Endodermal cell (in vitro differentiated cells): Measurements from ENCODE around the gene UCMA. TPM values are rescaled to one million over a fixed set of nuclear protein-coding genes. Genes with fewer than 3 reads are reported as not detected.

Experiments used
- DNase-seq: peaks from one replicate; pipeline ENCODE4 v3.0.0-alpha.2; 2017
- H3K27ac ChIP-seq: 2 replicates; pipeline ENCODE4 v1.5.1; 2013; ENCODE audit warnings: mild to moderate bottlenecking, low read depth, low read length, moderate library complexity
- H3K27me3 ChIP-seq: 2 replicates; pipeline ENCODE4 v1.6.1; 2013; ENCODE audit warnings: mild to moderate bottlenecking, low read length, moderate library complexity; ENCODE audit not compliant: insufficient read depth, control insufficient read depth, poor library complexity, severe bottlenecking
- H3K36me3 ChIP-seq: 2 replicates; pipeline ENCODE4 v1.7.0; 2013; ENCODE audit warnings: mild to moderate bottlenecking, low read length, moderate library complexity; ENCODE audit not compliant: control insufficient read depth, insufficient read depth
- H3K4me1 ChIP-seq: one replicate; pipeline ENCODE4 v1.7.0; 2013; ENCODE audit warnings: low read length; ENCODE audit not compliant: control insufficient read depth, insufficient read depth
- H3K4me3 ChIP-seq: 2 replicates; pipeline ENCODE4 v1.5.1; 2013; ENCODE audit warnings: mild to moderate bottlenecking, low read length, moderate library complexity
- H3K9ac ChIP-seq: 2 replicates; pipeline ENCODE4 v1.6.1; 2013; ENCODE audit warnings: mild to moderate bottlenecking, low read length, moderate library complexity; ENCODE audit not compliant: poor library complexity, severe bottlenecking; ENCODE audit errors: extremely low read depth
- H3K9me3 ChIP-seq: 2 replicates; pipeline ENCODE4 v1.6.1; 2013; ENCODE audit warnings: mild to moderate bottlenecking, low read length, moderate library complexity; ENCODE audit not compliant: control insufficient read depth
- H3K27ac Mint-ChIP-seq: 2 replicates; pipeline ENCODE4 v1.8.0; 2020; ENCODE audit warnings: mixed read lengths
- H3K27me3 Mint-ChIP-seq: 2 replicates; pipeline ENCODE4 v1.8.0; 2021; ENCODE audit warnings: mild to moderate bottlenecking, mixed read lengths; ENCODE audit not compliant: insufficient read depth
- H3K36me3 Mint-ChIP-seq: 2 replicates; pipeline ENCODE4 v1.8.0; 2020; ENCODE audit warnings: low read depth, mixed read lengths
- H3K4me1 Mint-ChIP-seq: 2 replicates; pipeline ENCODE4 v1.8.0; 2020; ENCODE audit warnings: mixed read lengths
- H3K4me3 Mint-ChIP-seq: 2 replicates; pipeline ENCODE4 v1.8.0; 2020; ENCODE audit warnings: mild to moderate bottlenecking, moderate library complexity, mixed read lengths
- H3K9me3 Mint-ChIP-seq: 2 replicates; pipeline ENCODE4 v1.8.0; 2020; ENCODE audit warnings: mild to moderate bottlenecking, mixed read lengths
- WGBS, 2 experiments: methylation state at CpG; one replicate each; pipeline versions ENCODE4 v1.1.5 to v1.1.7; 2013; ENCODE audit warnings: missing lambda C conversion rate in 2 of 2, mixed read lengths in 1 of 2; ENCODE audit not compliant: insufficient coverage in 1 of 2, insufficient read length in 1 of 2; 5-methylcytosine and 5-hydroxymethylcytosine counted together
- total RNA-seq, 2 donors: library from RNA; stranded (reverse); fragmentation: NEBNext Ultra II Directional in 1 of 2; extraction: Animal tissue kit (Norgen Biotek cat#: 25700) in 1 of 2; gene quantifications; 2 replicates in 1 of 2; 3 replicates in 1 of 2; pipeline ENCODE4 v1.2.1, GENCODE V29; 2021
- TF ChIP-seq, protein P1 (sequence below): fragments of 200-600 bp; sonication (generic); conservative IDR thresholded peaks from 2 replicates; pipeline ENCODE4 v1.5.0; 2021; ENCODE audit warnings: antibody characterized with exemption, mild to moderate bottlenecking

UCMA gene
- total RNA-seq, 2 donors from 2014 or later, result not detected

DNA sequence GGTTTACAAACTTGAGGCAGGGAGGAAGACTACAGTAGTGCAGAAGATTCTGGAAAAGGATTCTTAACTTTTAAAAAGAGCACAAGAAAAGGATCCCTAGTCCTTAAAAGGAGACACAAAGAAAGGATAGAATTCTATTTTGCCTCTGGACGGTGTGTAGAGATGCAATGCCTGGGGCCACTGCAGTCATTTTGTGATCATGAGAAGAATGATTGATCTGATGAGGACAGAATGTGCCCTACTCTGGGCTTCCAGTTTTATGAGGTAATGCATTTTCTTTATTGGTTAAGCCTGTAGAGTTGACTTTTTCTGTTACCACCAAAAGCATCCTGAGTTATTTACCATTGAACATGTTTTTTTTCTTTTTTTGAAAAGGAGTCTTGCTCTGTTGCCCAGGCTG, 28.3 kb upstream of the UCMA start:
- peaks cover 9% of the 10 kb centered on the region for H3K27me3 Mint-ChIP-seq
- H3K27ac ChIP-seq, result no peak overlapping the region
- peaks cover 12% of the 10 kb centered on the region for H3K9me3 Mint-ChIP-seq
- no peaks in the 10 kb centered on the region for H3K36me3 ChIP-seq
- no peaks in the 10 kb centered on the region for H3K36me3 Mint-ChIP-seq
- H3K27ac Mint-ChIP-seq, result no peak overlapping the region
- H3K4me1 Mint-ChIP-seq, result no peaks in the 10 kb centered on the region
- TF ChIP-seq, protein P1, sequence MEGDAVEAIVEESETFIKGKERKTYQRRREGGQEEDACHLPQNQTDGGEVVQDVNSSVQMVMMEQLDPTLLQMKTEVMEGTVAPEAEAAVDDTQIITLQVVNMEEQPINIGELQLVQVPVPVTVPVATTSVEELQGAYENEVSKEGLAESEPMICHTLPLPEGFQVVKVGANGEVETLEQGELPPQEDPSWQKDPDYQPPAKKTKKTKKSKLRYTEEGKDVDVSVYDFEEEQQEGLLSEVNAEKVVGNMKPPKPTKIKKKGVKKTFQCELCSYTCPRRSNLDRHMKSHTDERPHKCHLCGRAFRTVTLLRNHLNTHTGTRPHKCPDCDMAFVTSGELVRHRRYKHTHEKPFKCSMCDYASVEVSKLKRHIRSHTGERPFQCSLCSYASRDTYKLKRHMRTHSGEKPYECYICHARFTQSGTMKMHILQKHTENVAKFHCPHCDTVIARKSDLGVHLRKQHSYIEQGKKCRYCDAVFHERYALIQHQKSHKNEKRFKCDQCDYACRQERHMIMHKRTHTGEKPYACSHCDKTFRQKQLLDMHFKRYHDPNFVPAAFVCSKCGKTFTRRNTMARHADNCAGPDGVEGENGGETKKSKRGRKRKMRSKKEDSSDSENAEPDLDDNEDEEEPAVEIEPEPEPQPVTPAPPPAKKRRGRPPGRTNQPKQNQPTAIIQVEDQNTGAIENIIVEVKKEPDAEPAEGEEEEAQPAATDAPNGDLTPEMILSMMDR, result no peak
- H3K4me3 Mint-ChIP-seq, result no peak overlapping the region
- H3K27me3 ChIP-seq, result no peaks in the 10 kb centered on the region
- no peaks in the 10 kb centered on the region for H3K4me1 ChIP-seq
- no peak overlapping the region for H3K9ac ChIP-seq
- no peak for DNase-seq
- WGBS, 2 experiments, result 93 to 100% methylated on average over 1 of the region's 1 CpG
- no peak overlapping the region for H3K4me3 ChIP-seq
- H3K9me3 ChIP-seq, result no peaks in the 10 kb centered on the region

DNA sequence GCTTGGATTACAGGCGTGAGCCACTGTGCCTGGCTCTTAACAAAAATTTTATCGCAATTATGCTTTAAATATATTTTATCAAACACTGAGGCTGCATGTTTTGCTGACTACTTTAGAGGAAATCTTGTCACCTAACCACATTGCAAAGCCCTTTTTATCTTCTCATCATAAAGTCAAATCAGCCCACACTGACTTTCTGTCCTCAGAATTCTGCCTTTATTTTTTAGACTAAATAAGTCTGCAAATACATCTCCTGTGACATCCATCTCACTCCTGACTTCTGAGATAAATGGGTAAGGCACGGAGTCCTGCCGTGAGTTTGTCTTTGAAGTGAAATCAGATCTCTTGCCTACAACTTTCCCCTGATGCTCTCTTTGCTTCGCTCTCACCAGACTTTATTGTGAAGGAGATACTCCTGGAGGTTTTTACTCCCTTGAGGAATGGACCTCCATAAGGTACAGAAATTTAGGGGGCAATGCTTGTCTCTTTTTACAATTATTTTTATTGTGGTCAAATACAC, 23.5 kb upstream of the UCMA start:
- no peak overlapping the region for H3K27ac ChIP-seq
- H3K4me1 Mint-ChIP-seq, result no peaks in the 10 kb centered on the region
- DNase-seq, result no peak
- no peak overlapping the region for H3K4me3 Mint-ChIP-seq
- no peaks in the 10 kb centered on the region for H3K9me3 ChIP-seq
- H3K4me3 ChIP-seq, result no peak overlapping the region
- H3K4me1 ChIP-seq, result no peaks in the 10 kb centered on the region
- no peak overlapping the region for H3K9ac ChIP-seq
- no peak overlapping the region for H3K27ac Mint-ChIP-seq
- no peaks in the 10 kb centered on the region for H3K36me3 ChIP-seq
- no peaks in the 10 kb centered on the region for H3K27me3 ChIP-seq
- H3K27me3 Mint-ChIP-seq, result peaks cover 3% of the 10 kb centered on the region
- WGBS, 2 experiments, result 80 to 88% methylated on average over 3 to 5 of the region's 5 CpGs
- no peaks in the 10 kb centered on the region for H3K36me3 Mint-ChIP-seq
- TF ChIP-seq, protein P1, result no peak
- H3K9me3 Mint-ChIP-seq, result peaks cover 10% of the 10 kb centered on the region

DNA sequence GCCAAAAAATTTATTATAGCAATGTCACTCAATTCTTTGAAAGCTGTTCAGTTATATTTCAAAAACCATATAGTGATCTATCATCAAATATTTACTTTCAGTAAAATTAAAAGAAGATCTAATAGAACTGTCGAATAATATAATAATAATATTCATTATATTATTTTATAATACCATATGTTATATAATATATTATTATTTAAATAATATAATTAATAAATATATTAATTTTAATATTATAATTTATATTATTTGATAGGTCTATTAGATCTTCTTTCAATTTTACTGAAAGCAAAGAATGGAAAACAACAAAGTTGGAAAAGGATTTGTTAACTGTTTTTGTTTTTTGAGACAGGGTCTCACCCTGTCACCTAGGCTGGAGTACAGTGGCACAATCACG, 22.5 kb upstream of the UCMA start:
- Mint-ChIP-seq H3K27me3 (no peaks in the 10 kb centered on the region), H3K9me3 (peaks cover 10% of the 10 kb centered on the region), H3K36me3 (no peaks in the 10 kb centered on the region), H3K27ac (no peak overlapping the region), H3K4me3 (no peak overlapping the region), H3K4me1 (no peaks in the 10 kb centered on the region)
- TF ChIP-seq, protein P1, result no peak
- H3K9me3 ChIP-seq, result no peaks in the 10 kb centered on the region
- no peak overlapping the region for H3K9ac ChIP-seq
- no peak overlapping the region for H3K4me3 ChIP-seq
- no peak overlapping the region for H3K27ac ChIP-seq
- H3K4me1 ChIP-seq, result no peaks in the 10 kb centered on the region
- H3K36me3 ChIP-seq, result no peaks in the 10 kb centered on the region
- no peak for DNase-seq
- no peaks in the 10 kb centered on the region for H3K27me3 ChIP-seq
- WGBS, 2 experiments, result 95 to 100% methylated on average over 1 of the region's 2 CpGs
